HepG2 (cell line): ENCODE measurements around the gene CCDC192. TPM values are rescaled to one million over a fixed set of nuclear protein-coding genes. Genes with fewer than 3 reads are reported as not detected.

ENCODE experiments used
- ATAC-seq: fragments of 200-7000 bp; cut with Tn5 transposase; 3 replicates; pipeline ENCODE4 v1.9.1; 2020; ENCODE audit warnings: mild to moderate bottlenecking, moderate library complexity
- BruUV-seq: library from RNA; stranded (reverse); fragments of 400-500 nt; replicated peaks from 2 replicates; lab custom pipeline; 2021; lab: Mats Ljungman, UMichigan
- CTCF ChIA-PET: fragments of 300-600 bp; formaldehyde crosslinking; extraction: SDS; loops from one replicate; lab custom pipeline; 2021; ENCODE audit warnings: low total read pairs, inconsistent platforms, low intra/inter-chr PET ratio; lab: Yijun Ruan, JAX
- POLR2A ChIA-PET: fragments of 350-600 bp; sonication (Branson Sonifier 250); formaldehyde crosslinking; loops from one replicate; lab custom pipeline; 2020; ENCODE audit warnings: antibody characterized with exemption, inconsistent platforms; lab: Yijun Ruan, JAX
- DNase-seq: peaks from one replicate; pipeline ENCODE4 v3.0.0-alpha.2; 2015; ENCODE audit warnings: low spot score
- FAIRE-seq: peaks from 3 replicates; lab custom pipeline; 2011; peaks lifted over from hg19 to GRCh38; lab: Jason Lieb, UNC
- H2AFZ ChIP-seq: one replicate; pipeline ENCODE4 v1.6.1; 2011; ENCODE audit warnings: low read length, inconsistent platforms
- H3K27ac ChIP-seq: fragments of 300-600 bp; 3 replicates; pipeline ENCODE4 v1.8.0; 2011; ENCODE audit warnings: mixed run types, mild to moderate bottlenecking, mixed read lengths, low read length, inconsistent platforms; ENCODE audit not compliant: insufficient read depth; ENCODE audit errors: extremely low read length
- H3K27me3 ChIP-seq, 2 experiments: fragments of 200-600 bp in 1 of 2; 2 replicates in 1 of 2; 3 replicates in 1 of 2; pipeline versions ENCODE4 v1.6.0 to v1.8.0; 2011; ENCODE audit warnings: low read length in 2 of 2, mild to moderate bottlenecking in 2 of 2, moderate library complexity in 2 of 2, inconsistent platforms in 1 of 2; ENCODE audit not compliant: insufficient read depth in 2 of 2, control insufficient read depth in 1 of 2
- H3K36me3 ChIP-seq, 2 experiments: fragments of 200-600 bp in 1 of 2; replicated peaks in 1 of 2; 2 replicates in 1 of 2; 3 replicates in 1 of 2; pipeline versions ENCODE4 v1.5.1 to v1.8.0; 2011; ENCODE audit warnings: low read length in 2 of 2, inconsistent platforms in 1 of 2; ENCODE audit not compliant: insufficient read depth in 2 of 2, control insufficient read depth in 1 of 2
- H3K4me1 ChIP-seq: 2 replicates; pipeline ENCODE4 v1.5.1; 2012; ENCODE audit warnings: low read length, inconsistent platforms; ENCODE audit not compliant: insufficient read depth
- H3K4me2 ChIP-seq: 2 replicates; pipeline ENCODE4 v1.6.0; 2011; ENCODE audit warnings: low read depth, low read length, inconsistent platforms
- H3K4me3 ChIP-seq, 3 experiments: fragments of 200-600 bp in 1 of 3; sonication (generic), shearing (Covaris generic) in 1 of 3; replicated peaks in 1 of 3; 2 replicates each; pipeline ENCODE4 v1.5.1; 2011 to 2016; ENCODE audit warnings: low read length in 3 of 3, inconsistent platforms in 2 of 3, low read depth in 2 of 3, mild to moderate bottlenecking in 2 of 3, control low read depth in 1 of 3, mixed read lengths in 1 of 3; ENCODE audit not compliant: insufficient read depth in 1 of 3
- H3K79me2 ChIP-seq: one replicate; pipeline ENCODE4 v1.6.1; 2011; ENCODE audit warnings: low read length, inconsistent platforms; ENCODE audit not compliant: insufficient read depth
- H3K9ac ChIP-seq: 2 replicates; pipeline ENCODE4 v1.6.0; 2011; ENCODE audit warnings: mild to moderate bottlenecking, low read depth, low read length, inconsistent platforms; ENCODE audit not compliant: insufficient read depth
- H3K9me3 ChIP-seq: 2 replicates; pipeline ENCODE4 v1.5.1; 2012; ENCODE audit warnings: mild to moderate bottlenecking, low read length
- H4K20me1 ChIP-seq: 2 replicates; pipeline ENCODE4 v1.6.0; 2011; ENCODE audit warnings: inconsistent platforms, mild to moderate bottlenecking, low read length, moderate library complexity; ENCODE audit not compliant: insufficient read depth
- BHLHE40 ChIP-seq: IDR thresholded peaks from 2 replicates; pipeline ENCODE4 v1.6.1; 2011; ENCODE audit warnings: low read length, improper control_type of control experiment
- NFIC ChIP-seq: IDR thresholded peaks from 2 replicates; pipeline ENCODE4 v1.6.1; 2012; ENCODE audit warnings: mild to moderate bottlenecking, low read length, inconsistent platforms
- POLR2AphosphoS2 ChIP-seq: IDR thresholded peaks from 2 replicates; pipeline ENCODE4 v1.6.1; 2011; ENCODE audit warnings: low read depth, low read length, improper control_type of control experiment
- PRPF4 ChIP-seq: fragments of 200-400 bp; formaldehyde crosslinking; IDR thresholded peaks from 2 replicates; pipeline ENCODE4 v1.6.1; 2016; ENCODE audit warnings: low read length, low read depth; ENCODE audit not compliant: poor library complexity, severe bottlenecking
- TFE3 ChIP-seq: IDR thresholded peaks from 2 replicates; pipeline ENCODE4 v1.6.1; 2016
- ZHX1 ChIP-seq: sonication (generic); formaldehyde crosslinking; IDR thresholded peaks from 2 replicates; pipeline ENCODE4 v1.8.1; 2022; ENCODE audit warnings: low read depth, mild to moderate bottlenecking, missing genetic modification reagents
- ZNF333 ChIP-seq: sonication (generic); formaldehyde crosslinking; IDR thresholded peaks from 2 replicates; pipeline ENCODE4 v1.4.0; 2020; ENCODE audit warnings: mild to moderate bottlenecking, missing genetic modification reagents, borderline replicate concordance
- ZNF362 ChIP-seq: sonication (generic); formaldehyde crosslinking; IDR thresholded peaks from 2 replicates; pipeline ENCODE4 v1.4.0; 2020; ENCODE audit warnings: missing genetic modification reagents, mild to moderate bottlenecking, borderline replicate concordance
- ZNF691 ChIP-seq: sonication (generic); formaldehyde crosslinking; IDR thresholded peaks from 2 replicates; pipeline ENCODE4 v1.4.0; 2020; ENCODE audit warnings: missing genetic modification reagents, low read depth, mild to moderate bottlenecking, borderline replicate concordance
- WGBS: methylation state at CpG from one replicate; pipeline ENCODE4 v1.1.6; 2017; ENCODE audit warnings: low lambda C conversion rate; 5-methylcytosine and 5-hydroxymethylcytosine counted together
- in situ Hi-C: cut with HindIII; loops from 2 replicates; pipeline ENCODE4 v1.10.0; 2017; ENCODE audit warnings: low pct_unique_long_range_greater_than_20kb; ENCODE audit not compliant: extremely low pct_ligation_motif_present
- intact Hi-C: fragments of 100-400 bp; cut with micrococcal nuclease; formaldehyde crosslinking; loops from one replicate; pipeline ENCODE4 v1.10.0; 2022; ENCODE audit not compliant: unreplicated experiment
- polyA plus RNA-seq, 8 experiments: library from polyadenylated mRNA; depleted of rRNA in 3 of 8; stranded (reverse) in 7 of 8; unstranded in 1 of 8; fragments of >200 nt; fragmentation: Illumina TruSeq in 4 of 8; extraction: Trizol in 4 of 8; gene quantifications; 2 replicates each; pipeline versions ENCODE4 v1.2.1 to v1.2.3, GENCODE V29; 2011 to 2016; ENCODE audit warnings: low read depth in 4 of 8, missing spikeins in 1 of 8, mixed read lengths in 1 of 8; ENCODE audit not compliant: insufficient read depth in 1 of 8
- total RNA-seq, 5 experiments: library from RNA; depleted of rRNA; stranded (reverse); fragments of >200 nt; fragmentation: Illumina TruSeq; extraction: Trizol; gene quantifications; 2 replicates each; pipeline ENCODE4 v1.2.3, GENCODE V29; 2016; ENCODE audit warnings: low read depth in 1 of 5

The CCDC192 gene
- total and polyA plus RNA-seq, 2 of the 13 experiments (the other 11 are each of a cell fraction or from before 2014, with no cell fraction given) = not detected

GRCh38 chr5:127667926-127668325 lies 35.3 kb upstream of the CCDC192 start (continued):
- TF ChIP-seq ZNF691 (CRISPR knock-in tag) (no peak), POLR2AphosphoS2 (no peak), NFIC (no peak)

- intact Hi-C loops = no loop called here
- CTCF ChIA-PET = no interaction called here
- POLR2A ChIA-PET = no interaction called here
- Histone ChIP-seq H3K9me3 (no peaks in the 10 kb centered on the region), H2AFZ (no peak overlapping the region), H3K36me3 (no peaks in the 10 kb centered on the region), H3K27ac (no peak overlapping the region), H3K4me1 (no peaks in the 10 kb centered on the region), H3K9ac (no peak overlapping the region), H3K4me3 (no peak overlapping the region), H3K27me3 (no peaks in the 10 kb centered on the region), H4K20me1 (no peaks in the 10 kb centered on the region), H3K4me2 (no peak overlapping the region), H3K79me2 (no peaks in the 10 kb centered on the region)
- no TSS peak for BruUV-seq
- 27% methylated on average over 6 of the region's 6 CpGs for WGBS
- in situ Hi-C loops = no loop called here
- no peak for DNase-seq
- no peak for TF ChIP-seq ZNF333 (CRISPR knock-in tag)
- TF ChIP-seq ZNF362 (CRISPR knock-in tag) = no peak
- TF ChIP-seq ZHX1 (CRISPR knock-in tag) = no peak
- TF ChIP-seq BHLHE40 = no peak
- no peak for TF ChIP-seq TFE3 (CRISPR knock-in tag)
- TF ChIP-seq PRPF4 = no peak
- FAIRE-seq = no peak
- no peak for ATAC-seq
Observed at GRCh38 chr5:127671218-127671617, 32.0 kb upstream of the CCDC192 start.
